ENCODE measurements around the gene AJM1. TPM values are rescaled to one million over a fixed set of nuclear protein-coding genes. Genes with fewer than 3 reads are reported as not detected.
"Not testable (repeated sequence)": the region's sequence is repeated elsewhere in the genome, so short reads cannot be mapped to it uniquely, and the experiment has no call there.

AJM1 gene
- total RNA-seq (2021; ENCODE audit: unreplicated experiment) (7.2 TPM), Bru-seq, nascent RNA (percentile 36 among the genes with signal in this experiment), BruChase-seq, experiment 1, labeled RNA remaining after a 2-hour chase (percentile 47 among the genes with signal in this experiment), BruChase-seq, experiment 2, labeled RNA remaining after a 6-hour chase (percentile 59 among the genes with signal in this experiment)
- 11.9 TPM for polyA plus RNA-seq (2012; ENCODE audit: insufficient read length)
- long read RNA-seq, full-length matches to known transcripts = 12 of 12 reads
- long read RNA-seq, partial matches to known transcripts = 0 of 12 reads
- long read RNA-seq, other reads (novel, unspliced or antisense) = 0 of 12 reads

- TF ChIP-seq SIN3A (IDR thresholded peaks at IDR 0.05; ENCODE audit: borderline replicate concordance, insufficient read depth, low read depth, low read length) = 0 out of 2 replicates have a peak, but pooled peaks have one; percentile 3
- TF ChIP-seq CTCF (IDR thresholded peaks at IDR 0.05) = peak; percentile 87
- peak; percentile 15 for TF ChIP-seq TCF7L2 (IDR thresholded peaks at IDR 0.05; ENCODE audit: low read depth, low read length)
- TF ChIP-seq POLR2AphosphoS5 (IDR thresholded peaks at IDR 0.05; ENCODE audit: low read depth, low read length) = peak; percentile 30; the same call in 1 of the 2 replicates
- Histone ChIP-seq H3K4me3 (ENCODE audit: low read depth in 2 of 2, low read length in 2 of 2) (peak within 1 kb of the TSS; percentile 43 to 57), H3K4me1 (ENCODE audit: control insufficient read depth, insufficient read depth, low read length) (peaks cover 26% of the 10 kb centered on the region), H3K27ac (ENCODE audit: low read length) (peak within 1 kb of the TSS; percentile 74)
- CTCF ChIA-PET = interaction anchor here (0.6 to 0.7 kb wide), 3 partner anchors 17 to 96 kb away, joined by 3 to 8 read pairs (median 7); no protein-coding TSS in a partner anchor
- POLR2A ChIA-PET = interaction anchor here (0.6 kb wide), 1 partner anchor 34 kb away, joined by 4 read pairs; no protein-coding TSS in a partner anchor
- in situ Hi-C loops (cut with HindIII; ENCODE audit: low pct_unique_long_range_greater_than_20kb, low sequenced_read_pairs); intact Hi-C loops (cut with micrococcal nuclease; ENCODE audit: unreplicated experiment); H3K27me3 ChIP-seq (ENCODE audit: control insufficient read depth, insufficient read depth, low read length); H3K36me3 ChIP-seq (ENCODE audit: control insufficient read depth, insufficient read depth, low read length); BruUV-seq (replicated peaks); H3K9me3 ChIP-seq (ENCODE audit: control insufficient read depth, insufficient read depth, low read depth, low read length): not testable (repeated sequence)
- DNase-seq (ENCODE audit: low read depth, low spot score) = peak; percentile 53
- ATAC-seq = peak; percentile 76
Observed at GRCh38 chr9:136842380-136842948, at the start of gene AJM1. TSS of gene AJM1 (plus strand) at chr9:136842478. CDS start at chr9:136844415, 1,937 bp downstream.

- in situ Hi-C loops (cut with HindIII; ENCODE audit: low pct_unique_long_range_greater_than_20kb, low sequenced_read_pairs) = no loop called here
- H3K9me3 ChIP-seq (ENCODE audit: control insufficient read depth, insufficient read depth, low read depth, low read length) = no peaks in the 10 kb centered on the region
- ChIA-PET CTCF (interaction anchor here (0.6 kb wide), 1 partner anchor 185 kb away, joined by 3 read pairs; no protein-coding TSS in a partner anchor), POLR2A (interaction anchor here (0.5 kb wide), 1 partner anchor 24 kb away, joined by 3 read pairs; no protein-coding TSS in a partner anchor)
- TSS peak; percentile 74 for BruUV-seq (replicated peaks)
- no peak overlapping the region for H3K4me3 ChIP-seq (ENCODE audit: low read depth in 2 of 2, low read length in 2 of 2)
- no peak overlapping the region for H3K27ac ChIP-seq (ENCODE audit: low read length)
- ATAC-seq = no peak
- H3K4me1 ChIP-seq (ENCODE audit: control insufficient read depth, insufficient read depth, low read length) = peaks cover 14% of the 10 kb centered on the region
- DNase-seq (ENCODE audit: low read depth, low spot score) = no peak
- TF ChIP-seq CTCF (IDR thresholded peaks at IDR 0.05) = no peak
- TF ChIP-seq TCF7L2 (IDR thresholded peaks at IDR 0.05; ENCODE audit: low read depth, low read length) = no peak
- TF ChIP-seq SIN3A (IDR thresholded peaks at IDR 0.05; ENCODE audit: borderline replicate concordance, insufficient read depth, low read depth, low read length) = no peak
- no peak for TF ChIP-seq POLR2AphosphoS5 (IDR thresholded peaks at IDR 0.05; ENCODE audit: low read depth, low read length)
- no peak for TF ChIP-seq REST (IDR thresholded peaks at IDR 0.05; ENCODE audit: insufficient read depth in 1 of 2, low read depth in 2 of 2, low read length in 1 of 2)
- no peaks in the 10 kb centered on the region; the same call in 1 of the 2 replicates for H3K36me3 ChIP-seq (ENCODE audit: control insufficient read depth, insufficient read depth, low read length)
- intact Hi-C loops (cut with micrococcal nuclease; ENCODE audit: unreplicated experiment) = no loop called here
- H3K27me3 ChIP-seq (ENCODE audit: control insufficient read depth, insufficient read depth, low read length) = no peaks in the 10 kb centered on the region
Observed at GRCh38 chr9:136793086-136793946, 49.0 kb upstream of the AJM1 start.

Measured in Panc1 (cell line).